ENCODE data around the gene GGA1.

The GGA1 gene

GRCh38 chr22:37657590-37658132 is 49.0 kb downstream of the GGA1 start:
- Histone ChIP-seq H3K27ac (ENCODE audit: low read depth, low read length) (no peak overlapping the region), H3K9ac (ENCODE audit: low read length) (peak overlapping the region; percentile 45), H3K36me3 (ENCODE audit: control insufficient read depth, insufficient read depth, low read length) (peaks cover 16% of the 10 kb centered on the region), H3K4me1 (ENCODE audit: control insufficient read depth, insufficient read depth, low read length) (peaks cover 27% of the 10 kb centered on the region), H3K27me3 (ENCODE audit: control insufficient read depth, insufficient read depth, low read length) (no peaks in the 10 kb centered on the region), H3K4me3 (ENCODE audit: low read depth, low read length) (peak overlapping the region; percentile 71), H3K9me3 (ENCODE audit: control insufficient read depth, insufficient read depth, low read depth, low read length) (no peaks in the 10 kb centered on the region)

GRCh38 chr22:37658133-37659065 is 49.8 kb downstream of the GGA1 start, which contains the start of gene PDXP:
TSS of gene PDXP (plus strand) at chr22:37658723. CDS start at chr22:37658783, 60 bp downstream.
- Histone ChIP-seq H3K4me1 (ENCODE audit: control insufficient read depth, insufficient read depth, low read length) (peaks cover 27% of the 10 kb centered on the region), H3K27ac (ENCODE audit: low read depth, low read length) (no peak within 1 kb of the TSS), H3K4me3 (ENCODE audit: low read depth, low read length) (peak within 1 kb of the TSS; percentile 71), H3K9me3 (ENCODE audit: control insufficient read depth, insufficient read depth, low read depth, low read length) (no peaks in the 10 kb centered on the region), H3K27me3 (ENCODE audit: control insufficient read depth, insufficient read depth, low read length) (no peaks in the 10 kb centered on the region), H3K36me3 (ENCODE audit: control insufficient read depth, insufficient read depth, low read length) (peaks cover 10% of the 10 kb centered on the region), H3K9ac (ENCODE audit: low read length) (peak within 1 kb of the TSS; percentile 72)

- Histone ChIP-seq H3K4me3 (ENCODE audit: low read depth, low read length) (peak overlapping the region; percentile 71), H3K4me1 (ENCODE audit: control insufficient read depth, insufficient read depth, low read length) (peaks cover 27% of the 10 kb centered on the region), H3K27ac (ENCODE audit: low read depth, low read length) (no peak overlapping the region)
Observed at GRCh38 chr22:37659066-37659896, 50.6 kb downstream of the GGA1 start.

GRCh38 chr22:37659897-37660708 is 51.5 kb downstream of the GGA1 start:
- Histone ChIP-seq H3K36me3 (ENCODE audit: control insufficient read depth, insufficient read depth, low read length) (peaks cover 3% of the 10 kb centered on the region; the same call in 1 of the 2 replicates), H3K9ac (ENCODE audit: low read length) (peak overlapping the region; percentile 72), H3K9me3 (ENCODE audit: control insufficient read depth, insufficient read depth, low read depth, low read length) (no peaks in the 10 kb centered on the region), H3K4me3 (ENCODE audit: low read depth, low read length) (peak overlapping the region; percentile 71), H3K27me3 (ENCODE audit: control insufficient read depth, insufficient read depth, low read length) (no peaks in the 10 kb centered on the region), H3K4me1 (ENCODE audit: control insufficient read depth, insufficient read depth, low read length) (peaks cover 27% of the 10 kb centered on the region), H3K27ac (ENCODE audit: low read depth, low read length) (no peak overlapping the region)

More at GRCh38 chr22:37659066-37659896, 50.6 kb downstream of the GGA1 start:
- Histone ChIP-seq H3K9me3 (ENCODE audit: control insufficient read depth, insufficient read depth, low read depth, low read length) (no peaks in the 10 kb centered on the region), H3K9ac (ENCODE audit: low read length) (peak overlapping the region; percentile 72), H3K27me3 (ENCODE audit: control insufficient read depth, insufficient read depth, low read length) (no peaks in the 10 kb centered on the region), H3K36me3 (ENCODE audit: control insufficient read depth, insufficient read depth, low read length) (peaks cover 3% of the 10 kb centered on the region; the same call in 1 of the 2 replicates)

- Histone ChIP-seq H3K9me3 (ENCODE audit: control insufficient read depth, insufficient read depth, low read depth, low read length) (no peaks in the 10 kb centered on the region), H3K4me3 (ENCODE audit: low read depth, low read length) (peak overlapping the region; percentile 71), H3K9ac (ENCODE audit: low read length) (no peak overlapping the region), H3K27me3 (ENCODE audit: control insufficient read depth, insufficient read depth, low read length) (no peaks in the 10 kb centered on the region), H3K36me3 (ENCODE audit: control insufficient read depth, insufficient read depth, low read length) (peaks cover 8% of the 10 kb centered on the region), H3K4me1 (ENCODE audit: control insufficient read depth, insufficient read depth, low read length) (peaks cover 27% of the 10 kb centered on the region), H3K27ac (ENCODE audit: low read depth, low read length) (no peak overlapping the region)
Observed at GRCh38 chr22:37660709-37661045, 52.0 kb downstream of the GGA1 start.

GRCh38 chr22:37661160-37661924 is 52.7 kb downstream of the GGA1 start:
- Histone ChIP-seq H3K4me3 (ENCODE audit: low read depth, low read length) (peak overlapping the region; percentile 21; the same call in 1 of the 2 replicates), H3K4me1 (ENCODE audit: control insufficient read depth, insufficient read depth, low read length) (peaks cover 27% of the 10 kb centered on the region), H3K9ac (ENCODE audit: low read length) (no peak overlapping the region), H3K36me3 (ENCODE audit: control insufficient read depth, insufficient read depth, low read length) (peaks cover 15% of the 10 kb centered on the region), H3K27ac (ENCODE audit: low read depth, low read length) (no peak overlapping the region), H3K27me3 (ENCODE audit: control insufficient read depth, insufficient read depth, low read length) (no peaks in the 10 kb centered on the region), H3K9me3 (ENCODE audit: control insufficient read depth, insufficient read depth, low read depth, low read length) (no peaks in the 10 kb centered on the region)

- Histone ChIP-seq H3K36me3 (ENCODE audit: control insufficient read depth, insufficient read depth, low read length) (peaks cover 21% of the 10 kb centered on the region), H3K27ac (ENCODE audit: low read depth, low read length) (no peak overlapping the region), H3K4me3 (ENCODE audit: low read depth, low read length) (no peak overlapping the region), H3K9me3 (ENCODE audit: control insufficient read depth, insufficient read depth, low read depth, low read length) (no peaks in the 10 kb centered on the region), H3K4me1 (ENCODE audit: control insufficient read depth, insufficient read depth, low read length) (peaks cover 27% of the 10 kb centered on the region), H3K9ac (ENCODE audit: low read length) (no peak overlapping the region), H3K27me3 (ENCODE audit: control insufficient read depth, insufficient read depth, low read length) (no peaks in the 10 kb centered on the region)
Observed at GRCh38 chr22:37662039-37662438, 53.4 kb downstream of the GGA1 start.

- no peaks in the 10 kb centered on the region for H3K27me3 ChIP-seq (ENCODE audit: control insufficient read depth, insufficient read depth, low read length)
- no peak overlapping the region for H3K9ac ChIP-seq (ENCODE audit: low read length)
- no peaks in the 10 kb centered on the region for H3K9me3 ChIP-seq (ENCODE audit: control insufficient read depth, insufficient read depth, low read depth, low read length)
- peaks cover 26% of the 10 kb centered on the region for H3K4me1 ChIP-seq (ENCODE audit: control insufficient read depth, insufficient read depth, low read length)
- no peak overlapping the region for H3K27ac ChIP-seq (ENCODE audit: low read depth, low read length)
- no peak overlapping the region for H3K4me3 ChIP-seq (ENCODE audit: low read depth, low read length)
- peaks cover 23% of the 10 kb centered on the region for H3K36me3 ChIP-seq (ENCODE audit: control insufficient read depth, insufficient read depth, low read length)
Observed at GRCh38 chr22:37663521-37664140, 55.0 kb downstream of the GGA1 start.

- Histone ChIP-seq H3K4me3 (ENCODE audit: low read depth, low read length) (no peak overlapping the region), H3K27me3 (ENCODE audit: control insufficient read depth, insufficient read depth, low read length) (no peaks in the 10 kb centered on the region), H3K9me3 (ENCODE audit: control insufficient read depth, insufficient read depth, low read depth, low read length) (no peaks in the 10 kb centered on the region), H3K36me3 (ENCODE audit: control insufficient read depth, insufficient read depth, low read length) (peaks cover 23% of the 10 kb centered on the region), H3K9ac (ENCODE audit: low read length) (no peak overlapping the region), H3K27ac (ENCODE audit: low read depth, low read length) (no peak overlapping the region), H3K4me1 (ENCODE audit: control insufficient read depth, insufficient read depth, low read length) (peaks cover 23% of the 10 kb centered on the region)
Observed at GRCh38 chr22:37664249-37665101, 55.8 kb downstream of the GGA1 start.

Measured in HUES6 (cell line).